ES-I3 (cell line): ENCODE results near the gene CLUH.

ENCODE experiments used
- H3K36me3 ChIP-seq: 2 replicates; pipeline ENCODE4 v1.6.1; 2013; ENCODE audit warnings: mild to moderate bottlenecking, low read length, control low read depth, moderate library complexity; ENCODE audit not compliant: insufficient read depth
- H3K4me1 ChIP-seq: 2 replicates; pipeline ENCODE4 v1.6.1; 2013; ENCODE audit warnings: mild to moderate bottlenecking, control low read depth, low read length; ENCODE audit not compliant: insufficient read depth
- H3K9ac ChIP-seq: 2 replicates; pipeline ENCODE4 v1.6.1; 2013; ENCODE audit warnings: low read depth, mild to moderate bottlenecking, low read length, moderate library complexity
- H3K9me3 ChIP-seq: 2 replicates; pipeline ENCODE4 v1.6.1; 2013; ENCODE audit warnings: mild to moderate bottlenecking, low read length, moderate library complexity; ENCODE audit not compliant: control insufficient read depth, insufficient read depth

Gene CLUH

DNA sequence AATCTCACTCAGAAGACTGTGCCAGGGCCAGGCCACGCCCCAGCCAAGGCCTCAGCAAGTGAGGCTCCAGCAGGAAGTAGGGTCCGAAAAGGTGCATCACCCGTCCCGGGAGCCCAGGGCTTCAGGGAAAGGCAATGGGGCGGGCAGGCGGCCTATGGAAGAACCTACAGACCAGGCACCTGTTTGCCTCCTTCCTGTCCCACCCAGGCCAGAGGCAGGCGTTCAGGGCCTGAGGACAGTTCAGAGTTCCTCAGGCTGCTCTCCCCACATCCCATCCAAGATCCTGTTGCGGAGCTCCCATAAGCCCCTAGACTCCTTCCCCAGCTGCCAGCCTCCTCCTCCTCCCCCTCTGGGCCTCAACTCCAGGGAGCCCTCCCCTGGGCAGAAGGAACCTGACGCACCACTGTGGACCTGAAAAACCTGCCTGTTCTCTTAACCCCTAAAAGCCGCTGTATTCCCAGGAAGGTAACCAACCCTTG, 2.3 kb downstream of the CLUH start:
- no peaks in the 10 kb centered on the region for H3K36me3 ChIP-seq
- no peak overlapping the region for H3K9ac ChIP-seq
- no peaks in the 10 kb centered on the region for H3K9me3 ChIP-seq
- H3K4me1 ChIP-seq: peaks cover 30% of the 10 kb centered on the region; the same call in 1 of the 2 replicates

DNA sequence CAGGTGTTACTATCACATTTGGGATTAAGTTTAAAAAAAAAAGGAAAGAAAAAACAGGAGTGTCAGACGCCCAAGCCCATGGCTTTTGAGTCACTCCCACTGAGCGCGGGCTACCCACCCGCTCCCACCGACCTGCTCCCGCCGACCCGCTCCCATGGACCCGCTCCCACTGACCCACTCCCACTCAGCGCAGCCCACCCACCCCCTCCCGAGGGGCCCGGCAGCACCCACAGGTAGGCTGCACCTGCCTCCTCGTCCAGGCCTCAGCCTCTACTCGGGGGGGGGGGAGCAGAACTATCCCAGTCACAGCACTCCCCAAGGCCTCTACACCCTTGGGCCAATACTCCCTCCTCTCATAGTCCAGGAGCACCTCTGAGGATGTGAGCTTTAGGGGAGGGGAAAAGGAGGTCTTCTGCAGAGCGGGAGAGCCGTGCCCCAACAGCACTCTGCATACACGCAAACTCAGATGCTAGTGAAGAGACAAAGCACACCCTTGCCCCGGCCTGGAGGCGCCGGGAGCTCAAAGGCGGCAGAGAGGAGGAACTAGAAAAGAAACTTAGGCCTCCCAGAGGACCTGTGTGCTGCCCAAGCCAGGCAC, 2.9 kb downstream of the CLUH start:
- Histone ChIP-seq H3K9ac (no peak overlapping the region), H3K9me3 (no peaks in the 10 kb centered on the region), H3K4me1 (peaks cover 30% of the 10 kb centered on the region; the same call in 1 of the 2 replicates), H3K36me3 (0 out of 2 replicates have a peak, but pooled peaks cover 2% of the 10 kb centered on the region)

DNA sequence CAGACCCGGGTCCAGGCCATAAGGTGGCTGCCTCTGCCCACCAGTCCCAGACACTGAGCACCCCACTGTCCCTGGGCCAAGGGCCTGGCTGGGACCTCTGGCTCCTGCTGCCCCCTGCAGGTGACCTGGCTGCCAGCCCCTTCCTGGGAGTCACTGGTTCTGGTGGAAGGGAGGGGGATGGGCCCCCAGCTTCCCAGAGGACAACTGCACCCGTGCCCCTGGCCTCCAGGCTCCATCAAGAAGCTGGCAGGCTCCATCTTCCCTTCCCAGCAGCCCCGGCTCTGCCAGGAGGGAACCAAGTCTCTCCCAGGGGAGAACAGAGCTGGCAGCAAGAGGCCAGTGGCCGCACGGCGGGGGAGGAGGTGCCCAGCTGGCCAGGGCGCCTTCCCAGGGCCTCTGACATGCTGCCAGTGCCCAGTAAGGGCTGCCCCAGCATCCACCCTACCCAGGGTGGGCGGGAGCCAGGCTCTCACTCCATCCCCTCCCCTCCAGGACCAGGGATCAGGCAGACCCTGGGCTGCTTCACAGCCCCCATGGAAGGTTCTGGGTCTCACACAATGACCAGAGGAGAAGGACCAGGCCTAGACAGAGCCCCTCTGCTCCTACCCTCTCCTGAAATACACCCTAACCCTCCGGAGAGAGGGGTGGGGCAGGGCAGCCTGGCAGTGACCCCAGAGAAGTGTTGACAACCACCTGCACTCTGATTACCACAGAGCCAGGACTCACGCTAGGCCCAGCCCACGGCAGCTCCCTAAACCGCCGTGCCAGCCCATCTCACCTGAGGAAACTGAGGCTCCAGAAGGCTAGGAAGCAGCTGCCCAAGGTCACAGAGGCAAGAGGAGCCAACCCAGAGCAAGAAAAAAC, 3.6 kb downstream of the CLUH start:
- Histone ChIP-seq H3K36me3 (0 out of 2 replicates have a peak, but pooled peaks cover 2% of the 10 kb centered on the region), H3K9ac (no peak overlapping the region), H3K4me1 (peaks cover 30% of the 10 kb centered on the region; the same call in 1 of the 2 replicates), H3K9me3 (no peaks in the 10 kb centered on the region)

DNA sequence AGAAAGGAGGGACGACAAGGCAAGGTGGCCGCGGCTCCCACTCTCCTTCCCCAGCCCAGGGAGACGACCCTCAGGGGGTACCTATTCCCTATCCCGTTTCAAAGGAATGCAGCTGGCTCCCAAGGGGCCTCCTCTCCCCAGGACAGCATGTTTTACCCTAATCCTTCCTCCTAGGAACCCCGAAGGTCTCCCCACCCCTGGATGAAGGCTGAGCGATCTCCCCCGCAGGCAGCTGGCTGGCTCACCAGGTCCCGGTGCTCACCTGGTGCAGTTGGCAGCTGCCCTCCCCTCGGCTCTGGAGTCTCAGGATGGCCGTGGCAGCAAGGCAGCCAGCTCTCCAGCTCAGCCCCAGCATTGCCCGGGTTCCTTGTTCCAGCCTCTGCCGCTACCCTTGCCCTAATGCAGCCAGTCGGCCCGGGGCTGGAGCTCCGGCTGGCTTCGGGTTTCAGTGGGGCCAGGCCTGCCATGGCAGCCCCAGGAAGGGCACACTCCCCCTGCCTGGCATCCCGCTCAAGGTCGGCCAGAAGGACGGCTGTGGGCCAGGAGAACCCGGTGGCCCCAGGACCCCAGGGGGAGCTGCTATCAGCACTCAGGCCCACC, 4.6 kb downstream of the CLUH start:
- Histone ChIP-seq H3K36me3 (0 out of 2 replicates have a peak, but pooled peaks cover 2% of the 10 kb centered on the region), H3K9me3 (no peaks in the 10 kb centered on the region), H3K4me1 (peaks cover 26% of the 10 kb centered on the region; the same call in 1 of the 2 replicates), H3K9ac (no peak overlapping the region)

DNA sequence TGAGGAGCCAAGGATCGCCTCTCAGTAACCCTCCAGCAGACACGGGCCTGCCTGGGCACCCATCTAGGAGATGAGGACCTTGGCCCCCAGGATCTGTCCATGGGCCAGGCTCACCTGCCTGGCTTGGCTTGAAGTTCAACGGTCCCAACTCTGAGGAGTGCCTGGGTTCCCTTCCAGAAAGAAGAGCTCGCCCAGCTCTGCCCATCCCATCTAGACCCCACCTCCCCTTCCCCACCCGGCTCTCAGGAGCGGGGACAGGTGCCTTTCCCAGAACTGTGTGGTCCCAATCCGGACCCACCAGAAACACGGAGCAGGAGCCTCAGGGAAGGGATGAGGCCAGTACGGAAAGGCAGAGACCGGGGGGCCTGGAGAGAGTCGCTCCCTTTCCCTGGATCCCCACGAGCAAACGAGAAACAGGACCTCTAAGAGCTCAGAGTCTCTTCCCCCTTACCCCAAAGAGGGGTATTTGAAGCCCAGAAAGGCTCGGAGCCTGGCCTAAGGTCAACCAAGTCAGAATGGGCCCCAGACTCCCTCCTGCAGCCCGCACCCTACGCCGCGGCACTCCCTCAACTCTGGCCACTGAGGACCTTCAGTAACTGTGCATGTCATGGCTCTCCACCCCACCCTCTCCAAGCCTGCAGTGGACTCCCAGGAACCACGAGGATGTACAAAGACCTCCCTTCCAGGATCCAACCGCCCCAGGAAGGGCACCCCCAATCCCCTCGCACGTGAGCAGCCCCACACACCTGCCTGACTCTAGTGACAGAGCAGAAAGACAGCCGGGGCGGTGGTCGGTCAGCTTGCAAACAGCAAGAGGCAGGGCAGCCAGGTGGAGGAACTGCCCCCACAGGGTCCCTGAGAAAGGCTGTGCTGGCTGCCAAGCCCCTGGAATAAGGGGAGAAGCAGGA, 5.4 kb downstream of the CLUH start:
- H3K9ac ChIP-seq: no peak overlapping the region
- no peaks in the 10 kb centered on the region for H3K9me3 ChIP-seq
- peaks cover 2% of the 10 kb centered on the region; the same call in 1 of the 2 replicates for H3K36me3 ChIP-seq
- H3K4me1 ChIP-seq: peaks cover 26% of the 10 kb centered on the region; the same call in 1 of the 2 replicates

DNA sequence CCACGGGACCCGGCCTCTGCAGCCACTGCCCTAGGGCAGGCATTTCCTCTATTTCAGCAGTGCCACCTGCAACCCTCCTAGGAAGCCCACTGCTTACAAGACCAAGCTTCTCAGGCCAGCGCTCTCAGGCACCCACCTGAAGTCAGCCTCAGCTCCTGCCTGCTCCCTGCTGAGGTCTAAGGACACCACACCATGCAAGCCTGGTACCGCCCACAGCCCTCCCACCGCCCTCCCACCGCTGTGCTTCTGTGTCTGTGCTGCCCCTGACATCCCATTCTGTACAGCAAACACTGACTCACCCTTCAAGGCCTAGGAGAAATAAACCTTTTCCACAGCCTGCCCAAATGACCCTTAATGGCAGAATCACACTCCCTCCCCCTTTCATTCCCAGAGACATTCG, 6.3 kb downstream of the CLUH start:
- Histone ChIP-seq H3K9me3 (no peaks in the 10 kb centered on the region), H3K36me3 (peaks cover 8% of the 10 kb centered on the region; the same call in 1 of the 2 replicates), H3K4me1 (peaks cover 20% of the 10 kb centered on the region; the same call in 1 of the 2 replicates), H3K9ac (no peak overlapping the region)

DNA sequence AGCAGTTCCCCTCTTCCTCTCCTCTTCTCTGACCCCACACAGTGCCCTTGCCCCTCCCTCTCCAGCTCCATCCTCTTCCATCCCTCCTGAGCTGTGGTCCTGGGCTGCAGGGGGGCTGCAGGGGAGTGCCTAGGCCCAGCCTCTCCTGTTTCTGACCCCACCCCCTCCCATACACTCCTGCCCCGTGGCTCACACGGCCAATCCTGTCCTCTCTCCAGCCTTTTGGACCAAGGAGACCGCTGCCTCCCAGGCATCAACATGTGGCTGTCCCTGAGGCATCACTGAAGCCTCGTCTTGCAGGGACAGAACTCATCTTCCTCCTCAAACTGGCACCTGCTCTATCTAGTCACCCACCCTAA, 6.7 kb downstream of the CLUH start:
- Histone ChIP-seq H3K9me3 (no peaks in the 10 kb centered on the region), H3K36me3 (peaks cover 11% of the 10 kb centered on the region; the same call in 1 of the 2 replicates), H3K9ac (no peak overlapping the region), H3K4me1 (peaks cover 16% of the 10 kb centered on the region; the same call in 1 of the 2 replicates)

DNA sequence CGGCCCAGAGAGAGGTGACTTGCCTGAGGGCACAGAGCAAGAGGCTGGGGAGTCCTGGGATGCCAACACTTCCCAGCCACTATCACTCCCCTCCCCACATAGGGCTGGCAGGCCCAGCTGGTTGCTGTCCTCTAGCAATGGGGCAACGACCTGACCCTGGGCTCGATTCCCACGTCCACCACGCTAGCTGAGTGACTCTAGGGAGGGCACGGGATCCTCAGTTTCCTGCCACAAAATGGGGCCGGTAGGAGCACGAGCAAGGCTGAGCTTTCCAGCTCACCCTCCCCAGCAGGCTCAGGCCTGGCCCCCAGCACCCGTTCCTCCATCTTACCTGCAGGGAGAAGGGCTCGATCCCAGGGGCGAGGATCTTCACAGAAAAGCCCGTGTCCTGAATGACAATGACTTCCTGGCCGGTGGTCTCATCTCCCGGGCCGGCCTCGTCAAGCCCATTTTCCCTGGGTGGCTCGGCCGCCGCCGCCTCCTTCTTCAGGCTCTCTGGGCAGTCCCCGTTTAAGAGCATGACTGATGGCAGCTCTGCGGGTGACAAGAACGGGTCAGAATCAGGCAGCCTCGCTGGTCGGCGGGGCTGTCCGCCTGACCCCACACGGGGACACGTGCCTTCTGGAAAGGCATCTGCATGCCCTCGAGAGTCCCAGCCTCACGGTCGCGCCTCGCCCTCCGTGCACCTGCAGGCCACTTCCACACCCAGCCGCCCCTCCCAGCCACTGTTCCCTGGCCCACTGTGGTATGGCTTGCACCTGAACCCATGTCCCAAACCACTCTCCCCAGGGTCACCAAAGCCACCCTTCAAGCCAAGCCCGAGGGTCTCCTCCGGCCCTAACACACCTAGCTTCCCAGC, 7.3 kb downstream of the CLUH start:
- Histone ChIP-seq H3K9ac (no peak overlapping the region), H3K36me3 (peaks cover 11% of the 10 kb centered on the region; the same call in 1 of the 2 replicates), H3K9me3 (no peaks in the 10 kb centered on the region), H3K4me1 (peaks cover 16% of the 10 kb centered on the region; the same call in 1 of the 2 replicates)

DNA sequence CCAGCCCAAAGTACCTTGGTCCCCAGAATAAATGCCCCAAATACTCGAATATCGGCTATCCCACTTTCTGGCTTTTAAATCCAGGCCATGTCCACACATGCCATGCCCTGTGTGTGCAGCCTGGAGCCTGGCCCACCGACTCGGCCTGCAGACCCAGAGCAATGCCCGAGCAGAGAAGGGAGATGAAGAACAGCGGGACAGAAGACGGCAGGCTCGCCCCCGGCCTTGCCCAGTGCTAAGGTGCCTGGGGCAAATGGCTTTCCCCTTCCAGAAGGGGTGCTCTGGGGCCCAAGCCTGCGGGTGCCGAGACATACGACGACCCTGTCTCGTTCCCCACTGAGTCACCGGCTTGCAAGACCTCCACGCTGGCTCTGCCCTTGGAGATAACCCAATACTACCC, 8.0 kb downstream of the CLUH start:
- peaks cover 16% of the 10 kb centered on the region; the same call in 1 of the 2 replicates for H3K4me1 ChIP-seq
- peaks cover 11% of the 10 kb centered on the region; the same call in 1 of the 2 replicates for H3K36me3 ChIP-seq
- H3K9me3 ChIP-seq: no peaks in the 10 kb centered on the region
- no peak overlapping the region for H3K9ac ChIP-seq

DNA sequence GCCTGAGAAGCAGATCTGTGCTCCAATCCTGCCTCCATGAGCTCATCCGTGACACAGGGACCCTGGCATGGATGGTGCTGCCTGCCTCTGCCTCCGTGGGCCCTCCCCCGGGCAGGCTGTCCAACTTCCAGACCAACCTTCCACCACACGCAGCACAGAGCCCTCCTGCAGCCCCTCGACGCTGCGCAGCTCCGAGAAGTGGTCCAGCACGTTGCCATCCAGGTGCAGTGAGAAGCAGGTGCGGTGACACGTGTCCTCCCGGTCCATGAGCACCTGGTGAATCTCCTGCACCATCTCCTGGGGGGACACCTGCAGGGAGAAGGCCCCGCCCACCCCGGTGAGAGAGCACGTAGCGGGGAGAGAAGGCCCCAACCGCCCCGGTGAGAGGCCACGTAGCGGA, 8.4 kb downstream of the CLUH start:
- Histone ChIP-seq H3K9ac (no peak overlapping the region), H3K9me3 (no peaks in the 10 kb centered on the region), H3K4me1 (peaks cover 13% of the 10 kb centered on the region; the same call in 1 of the 2 replicates), H3K36me3 (peaks cover 11% of the 10 kb centered on the region; the same call in 1 of the 2 replicates)

DNA sequence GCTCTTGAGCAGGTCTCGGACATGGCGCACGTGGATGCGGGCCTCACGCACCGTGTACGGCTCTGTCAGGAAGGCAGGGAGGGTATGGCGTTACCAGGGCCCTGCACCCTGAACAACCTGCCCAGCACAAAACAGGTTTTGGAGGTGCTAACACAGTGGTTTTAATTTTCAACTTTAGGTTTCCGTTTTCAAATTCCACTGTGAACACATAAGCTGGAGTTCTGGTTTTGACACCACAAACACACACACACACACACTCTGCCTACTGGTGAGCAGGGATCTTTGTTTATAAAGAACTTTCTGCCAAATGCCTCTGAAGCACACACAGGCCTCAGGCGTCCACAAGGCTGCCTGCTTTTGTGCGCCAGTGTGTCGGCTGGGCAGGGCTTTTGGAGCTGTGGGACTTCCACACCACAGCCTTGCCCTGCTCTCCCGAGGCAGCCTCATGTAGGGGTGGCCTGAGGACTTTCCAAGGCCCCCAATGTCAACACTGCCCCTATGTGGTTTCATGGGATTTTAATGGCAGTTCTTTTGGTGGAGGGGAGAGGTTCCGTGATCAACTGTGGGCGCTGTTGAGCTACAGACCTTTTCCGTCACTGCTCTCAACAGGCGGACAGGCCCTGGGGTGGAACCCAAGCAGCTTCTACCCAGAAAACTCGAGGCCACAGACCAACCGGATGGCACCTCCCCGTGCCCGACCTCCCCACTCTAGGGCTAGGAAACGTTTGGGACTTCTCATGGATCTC, 9.4 kb downstream of the CLUH start:
- H3K9me3 ChIP-seq: no peaks in the 10 kb centered on the region
- peaks cover 4% of the 10 kb centered on the region; the same call in 1 of the 2 replicates for H3K4me1 ChIP-seq
- no peak overlapping the region for H3K9ac ChIP-seq
- H3K36me3 ChIP-seq: peaks cover 11% of the 10 kb centered on the region; the same call in 1 of the 2 replicates
